ENCODE data around the gene DENND5B.

The DENND5B gene

GRCh38 chr12:31478898-31479297, 112.0 kb downstream of the DENND5B start:
- TF ChIP-seq, protein P1, sequence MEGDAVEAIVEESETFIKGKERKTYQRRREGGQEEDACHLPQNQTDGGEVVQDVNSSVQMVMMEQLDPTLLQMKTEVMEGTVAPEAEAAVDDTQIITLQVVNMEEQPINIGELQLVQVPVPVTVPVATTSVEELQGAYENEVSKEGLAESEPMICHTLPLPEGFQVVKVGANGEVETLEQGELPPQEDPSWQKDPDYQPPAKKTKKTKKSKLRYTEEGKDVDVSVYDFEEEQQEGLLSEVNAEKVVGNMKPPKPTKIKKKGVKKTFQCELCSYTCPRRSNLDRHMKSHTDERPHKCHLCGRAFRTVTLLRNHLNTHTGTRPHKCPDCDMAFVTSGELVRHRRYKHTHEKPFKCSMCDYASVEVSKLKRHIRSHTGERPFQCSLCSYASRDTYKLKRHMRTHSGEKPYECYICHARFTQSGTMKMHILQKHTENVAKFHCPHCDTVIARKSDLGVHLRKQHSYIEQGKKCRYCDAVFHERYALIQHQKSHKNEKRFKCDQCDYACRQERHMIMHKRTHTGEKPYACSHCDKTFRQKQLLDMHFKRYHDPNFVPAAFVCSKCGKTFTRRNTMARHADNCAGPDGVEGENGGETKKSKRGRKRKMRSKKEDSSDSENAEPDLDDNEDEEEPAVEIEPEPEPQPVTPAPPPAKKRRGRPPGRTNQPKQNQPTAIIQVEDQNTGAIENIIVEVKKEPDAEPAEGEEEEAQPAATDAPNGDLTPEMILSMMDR (IDR thresholded peaks at IDR 0.05): no peak

GRCh38 chr12:31478425-31478824, 112.5 kb downstream of the DENND5B start:
- TF ChIP-seq, protein P1 (IDR thresholded peaks at IDR 0.05): no peak

DNA sequence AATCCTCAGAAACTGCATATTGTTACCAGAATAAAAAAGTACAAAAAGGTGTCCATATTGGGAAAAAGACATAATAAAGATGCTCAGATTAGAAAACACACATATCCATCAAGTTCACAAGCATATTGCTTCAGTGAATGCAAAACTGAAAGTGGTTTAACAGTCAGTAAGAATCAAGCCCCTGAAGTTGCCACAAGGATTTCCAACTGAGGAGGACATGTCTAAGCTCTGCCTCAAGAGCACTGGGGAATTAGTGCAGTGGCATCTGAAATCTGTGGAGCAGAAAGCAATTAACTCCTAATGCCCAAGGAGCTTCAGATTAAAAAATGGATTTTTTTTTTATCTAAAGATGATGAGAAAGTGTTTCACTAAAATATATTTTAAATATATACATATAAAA, 113.2 kb downstream of the DENND5B start:
- TF ChIP-seq, protein P1 (IDR thresholded peaks at IDR 0.05): no peak

DNA sequence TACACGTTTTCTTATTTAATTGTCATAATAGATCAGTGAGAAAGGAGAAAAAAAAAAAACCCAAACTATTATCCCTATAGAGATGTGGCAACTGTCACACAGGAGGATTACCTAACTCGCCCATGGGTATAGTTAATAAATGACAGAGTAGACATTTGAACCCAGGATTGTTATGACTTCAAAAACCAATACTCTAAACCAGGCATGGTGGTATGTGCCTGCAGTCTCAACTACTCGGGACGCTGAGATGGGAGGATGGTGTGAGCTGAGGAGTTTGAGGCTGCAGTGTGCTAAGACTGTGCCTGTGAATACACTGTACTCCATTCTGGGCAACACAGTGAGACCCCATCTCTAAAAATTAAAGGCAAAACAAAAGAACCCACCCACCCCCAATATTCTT, 114.5 kb downstream of the DENND5B start:
- TF ChIP-seq, protein P1 (IDR thresholded peaks at IDR 0.05): no peak

DNA sequence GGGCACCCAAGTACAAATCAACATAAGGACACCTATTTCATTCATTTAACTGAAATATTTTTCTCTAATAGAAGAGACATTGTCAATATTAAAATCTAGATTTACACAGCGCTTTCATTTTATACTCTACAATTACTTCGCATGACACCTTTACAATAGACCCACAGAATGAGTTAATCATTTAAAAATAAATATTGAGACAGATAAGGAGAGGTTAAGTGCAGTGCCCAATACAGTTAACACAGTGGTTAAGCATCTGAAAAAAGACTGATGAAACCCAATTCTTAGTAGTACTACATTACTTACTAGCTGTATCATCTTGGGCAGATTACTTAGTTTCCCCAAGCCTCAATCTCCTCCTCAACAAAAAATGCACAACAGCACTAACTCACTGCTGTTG, 116.2 kb downstream of the DENND5B start:
- TF ChIP-seq, protein P1 (IDR thresholded peaks at IDR 0.05): no peak

DNA sequence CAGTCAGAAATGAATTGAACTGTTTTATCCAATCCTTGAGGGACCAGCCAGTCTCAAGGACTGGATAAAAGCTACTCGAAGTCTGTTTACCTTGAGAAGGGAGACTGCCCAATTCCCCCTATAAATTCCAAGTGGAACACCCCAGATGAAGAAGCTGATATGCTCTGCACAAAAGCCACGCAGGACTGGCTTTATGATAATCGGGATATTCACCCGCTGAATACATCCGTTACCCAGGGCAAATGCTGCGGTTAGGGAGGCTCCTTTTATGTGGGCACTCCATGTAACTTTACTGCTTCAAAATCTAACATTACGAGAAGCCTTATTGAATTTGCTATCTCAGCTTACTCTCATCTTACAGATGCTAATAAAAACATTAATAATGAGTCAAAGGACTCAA, 119.1 kb downstream of the DENND5B start:
- TF ChIP-seq, protein P1 (IDR thresholded peaks at IDR 0.05): no peak

DNA sequence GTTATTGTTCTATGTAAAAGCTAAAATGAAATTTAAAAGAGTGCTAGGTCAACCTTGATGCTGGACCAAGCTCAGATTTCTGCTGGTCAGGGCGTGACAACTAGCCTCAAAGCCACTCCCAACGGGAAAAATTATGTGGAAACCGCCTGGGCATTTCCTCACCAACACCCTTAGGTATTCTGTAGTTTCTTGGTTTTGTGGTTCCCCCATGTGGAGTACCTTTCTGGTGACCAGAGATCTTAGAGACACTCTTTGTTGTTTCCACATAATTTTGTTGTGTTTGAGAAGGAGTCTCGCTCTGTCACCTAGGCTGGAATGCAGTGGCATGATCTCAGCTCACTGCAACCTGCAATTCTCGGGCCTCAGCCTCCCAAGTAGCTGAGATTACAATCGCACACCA, 119.9 kb downstream of the DENND5B start:
- TF ChIP-seq, protein P1 (IDR thresholded peaks at IDR 0.05): no peak

DNA sequence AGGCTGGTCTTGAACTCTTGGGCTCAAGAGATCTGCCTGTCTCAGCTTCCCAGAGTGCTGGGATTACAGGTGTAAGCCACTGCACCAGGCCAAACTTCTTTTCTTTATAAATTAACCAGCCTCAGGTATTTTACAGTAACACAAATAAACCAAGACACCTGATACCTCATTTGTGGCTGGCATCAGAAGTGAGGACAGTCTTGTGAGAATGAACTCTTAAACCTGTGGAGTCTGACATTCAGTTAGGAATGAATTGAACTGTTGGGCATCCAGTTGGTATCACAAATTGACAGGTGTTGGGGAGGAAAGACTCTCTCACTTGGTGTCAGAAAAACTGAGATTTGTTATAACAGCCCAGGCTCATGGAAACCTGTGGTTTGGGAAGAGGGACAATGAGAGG, 120.5 kb downstream of the DENND5B start:
- TF ChIP-seq, protein P1 (IDR thresholded peaks at IDR 0.05): no peak

Data from LNCAP (cell line).